ENCODE measurements around the gene FRMD7. TPM values are rescaled to one million over a fixed set of nuclear protein-coding genes. Genes with fewer than 3 reads are reported as not detected.
A peak's percentile ranks its signal among the peaks of the same experiment; 100 is the strongest.
"Not testable (repeated sequence)": the region's sequence is repeated elsewhere in the genome, so short reads cannot be mapped to it uniquely, and the experiment has no call there.

The FRMD7 gene
- polyA plus RNA-seq, 3 donors = 1.2 to 1.6 (median 1.4) TPM

GRCh38 chrX:132094164-132094563 is 33.7 kb downstream of the FRMD7 start:
- DNase-seq = no peak

DNA sequence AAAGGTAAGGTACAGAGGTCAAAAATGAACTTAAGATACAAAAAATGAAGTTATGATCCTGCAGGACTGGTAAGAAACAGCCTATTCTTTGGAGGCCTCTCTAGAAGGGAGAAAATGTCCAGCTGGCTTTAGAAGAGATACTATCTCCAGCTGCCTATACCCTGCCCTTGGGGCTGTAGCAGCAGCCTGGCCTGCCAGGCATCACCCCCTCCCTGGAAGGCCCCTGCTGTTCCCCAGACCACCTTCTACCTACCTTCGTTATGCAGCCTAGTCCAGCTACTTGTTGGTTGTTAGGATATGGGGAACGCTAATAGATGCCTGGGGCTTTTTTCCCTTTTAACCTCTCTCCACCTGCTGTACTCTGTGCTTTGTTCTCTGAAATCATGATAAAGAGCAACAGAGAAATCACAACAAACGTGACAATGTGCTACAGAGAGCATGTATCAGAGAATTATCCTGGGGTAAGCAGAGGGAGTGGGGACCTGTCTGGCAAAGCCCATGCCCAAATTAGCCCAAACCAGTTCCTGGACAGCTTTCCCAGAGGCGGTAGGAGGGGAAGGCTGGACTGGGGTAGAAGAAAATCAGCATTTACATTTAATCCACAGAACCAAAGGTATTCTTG is 34.5 kb downstream of the FRMD7 start:
- no peak for DNase-seq

DNA sequence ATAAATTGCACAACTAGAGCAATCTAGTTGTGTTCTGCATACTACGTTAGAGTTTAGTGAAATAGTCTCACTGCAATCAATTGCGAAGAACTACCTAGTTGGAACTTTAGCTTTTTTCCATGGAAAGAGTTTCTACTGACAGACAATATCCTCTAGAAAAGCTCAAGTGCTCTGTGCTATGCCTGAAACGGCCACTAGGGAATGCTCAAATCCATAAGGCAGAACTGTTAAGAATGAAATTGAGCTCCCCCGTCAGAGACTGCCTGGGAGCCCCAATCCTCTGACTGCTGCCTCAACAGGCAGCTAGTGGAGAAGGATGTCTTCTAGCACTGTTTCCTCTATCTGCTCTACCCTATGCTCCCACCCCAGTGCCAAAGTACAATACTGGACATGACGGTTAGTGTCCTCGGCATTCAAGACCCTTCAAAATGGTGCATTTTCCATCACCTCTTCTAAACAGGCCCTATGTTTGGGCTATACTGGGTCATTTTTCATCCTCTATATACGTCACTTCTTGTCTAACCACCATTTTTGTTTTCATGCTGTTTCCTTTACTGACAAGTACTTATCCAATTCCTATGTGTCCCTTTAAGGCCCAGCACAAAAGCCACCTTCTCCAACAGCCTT is 35.3 kb downstream of the FRMD7 start:
- DNase-seq = peak; percentile 53

- DNase-seq = no peak
Observed at GRCh38 chrX:132090403-132091159, 37.2 kb downstream of the FRMD7 start.

DNA sequence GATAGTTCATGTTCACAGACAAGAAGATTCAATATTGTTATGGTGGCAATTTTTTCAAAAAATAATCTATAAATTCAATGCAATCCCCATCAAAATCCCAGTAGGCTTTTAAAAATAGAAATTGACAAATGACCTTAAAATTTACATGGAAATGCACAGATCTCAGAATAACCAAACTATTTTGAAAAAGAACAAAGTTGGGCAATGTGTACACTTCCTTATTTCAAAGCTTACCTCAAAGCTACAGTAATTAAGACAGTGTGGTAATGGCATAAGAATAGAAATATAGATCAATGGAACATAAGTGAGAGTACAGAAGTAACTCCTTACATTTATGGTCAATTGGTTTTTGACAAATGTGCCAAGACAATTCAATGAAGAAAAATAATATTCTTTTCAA is 39.0 kb downstream of the FRMD7 start:
- no peak for DNase-seq

DNA sequence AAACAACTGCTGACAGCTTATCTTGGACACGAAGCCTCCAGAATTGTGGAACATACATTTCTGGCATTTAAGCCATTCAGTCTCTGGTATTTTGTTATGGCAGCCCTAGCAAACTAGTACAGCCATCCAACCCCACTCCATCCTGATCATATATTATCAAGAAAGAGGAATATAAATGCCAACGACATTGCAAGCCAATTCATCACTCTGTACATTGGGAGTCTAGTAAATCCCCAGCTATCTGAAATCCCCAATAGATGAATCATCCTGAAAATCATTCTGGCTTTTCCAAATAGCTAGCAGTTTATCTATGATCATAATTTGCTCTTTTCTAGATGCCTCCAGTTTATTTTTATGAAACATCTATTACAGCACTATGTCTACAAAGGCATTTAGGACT is 41.1 kb downstream of the FRMD7 start:
- no peak for DNase-seq

- DNase-seq = no peak
Observed at GRCh38 chrX:132085786-132086185, 42.0 kb downstream of the FRMD7 start.

GRCh38 chrX:132077912-132078311 is 49.9 kb downstream of the FRMD7 start:
- no peak for DNase-seq

DNA sequence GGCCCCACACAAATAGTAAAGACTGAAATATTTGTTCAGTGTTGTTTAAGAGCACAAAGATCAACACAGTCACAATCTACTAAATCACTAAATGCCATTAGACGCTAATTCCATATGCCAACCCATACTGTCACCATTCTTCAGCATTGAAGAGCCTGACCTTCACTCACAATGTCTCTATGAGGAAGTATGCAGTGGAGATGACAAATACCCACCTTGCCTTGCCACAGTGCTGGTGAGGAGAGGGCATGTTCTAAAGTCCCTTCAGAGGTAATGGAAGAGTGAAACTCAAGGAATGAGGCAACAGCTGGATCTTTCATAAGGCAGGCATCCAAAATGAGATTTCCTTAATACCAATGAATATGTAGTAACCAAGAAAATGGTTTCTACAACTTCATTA is 50.4 kb downstream of the FRMD7 start:
- no peak for DNase-seq

GRCh38 chrX:132071254-132071653 is 56.6 kb downstream of the FRMD7 start:
- DNase-seq = no peak

GRCh38 chrX:132068405-132068804 is 59.4 kb downstream of the FRMD7 start:
- no peak for DNase-seq

DNA sequence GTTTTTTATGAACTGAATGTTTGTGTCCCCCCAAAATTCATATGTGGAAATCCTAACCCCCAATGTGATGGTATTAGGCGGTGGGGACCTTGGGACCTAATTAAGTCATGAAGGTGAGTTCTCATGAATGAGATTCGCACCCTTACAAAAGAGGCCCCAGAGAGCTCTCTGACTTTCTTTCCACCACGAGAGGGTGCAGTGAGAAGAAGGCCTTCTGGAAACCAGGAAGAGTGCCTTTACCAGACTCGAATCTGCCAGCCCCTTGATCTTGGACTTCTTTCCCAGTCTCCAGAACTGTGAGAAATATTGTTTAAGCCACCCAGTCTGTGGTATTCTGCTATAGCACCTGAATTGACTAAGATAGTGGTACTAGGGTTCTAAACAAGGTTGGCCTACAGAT is 64.0 kb downstream of the FRMD7 start:
- DNase-seq = no peak

DNA sequence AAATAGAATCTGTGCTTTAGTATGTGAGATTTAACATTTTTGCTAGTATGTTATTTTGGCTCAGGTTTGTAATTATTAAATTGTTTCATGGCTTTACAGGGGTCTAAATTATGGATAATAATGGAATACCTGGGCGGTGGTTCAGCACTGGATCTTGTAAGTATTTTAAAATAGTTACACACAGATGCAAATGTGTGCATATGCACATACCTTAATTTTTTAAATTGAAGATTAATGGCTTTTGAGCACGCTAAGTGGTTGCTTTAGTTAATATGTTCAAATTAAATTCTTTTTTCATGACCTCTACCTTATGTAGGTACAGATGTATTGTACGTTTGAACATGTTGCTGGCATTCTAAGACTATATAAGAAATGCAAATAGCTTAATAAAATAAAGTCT is 64.5 kb downstream of the FRMD7 start:
- DNase-seq = no peak

DNA sequence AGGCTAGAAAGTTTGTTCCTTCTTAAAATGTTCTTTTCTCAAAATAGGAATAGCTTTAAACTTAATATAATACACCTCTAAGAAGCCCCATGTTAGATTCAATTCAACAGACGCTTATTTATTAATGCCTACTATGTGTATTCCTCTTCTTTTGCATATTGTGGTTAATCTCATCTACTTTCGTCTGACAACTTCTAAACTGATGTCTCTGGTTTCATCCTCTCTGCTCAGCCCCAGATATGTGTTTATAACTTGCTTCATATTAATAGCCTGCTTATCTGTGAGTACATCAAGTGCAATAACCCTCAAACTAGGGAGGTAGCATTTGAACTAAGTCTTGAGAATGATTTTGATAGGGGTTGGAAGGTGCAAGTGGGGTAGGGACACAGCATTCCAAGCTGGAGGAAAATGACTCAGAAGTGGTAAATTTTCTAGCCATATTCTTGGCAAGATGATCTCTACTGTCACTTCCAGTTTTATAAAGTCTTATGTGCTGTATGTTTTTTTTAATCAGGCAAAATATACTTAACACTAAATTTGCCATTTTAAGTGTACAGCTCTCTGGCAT is 67.8 kb downstream of the FRMD7 start:
- DNase-seq = no peak

DNA sequence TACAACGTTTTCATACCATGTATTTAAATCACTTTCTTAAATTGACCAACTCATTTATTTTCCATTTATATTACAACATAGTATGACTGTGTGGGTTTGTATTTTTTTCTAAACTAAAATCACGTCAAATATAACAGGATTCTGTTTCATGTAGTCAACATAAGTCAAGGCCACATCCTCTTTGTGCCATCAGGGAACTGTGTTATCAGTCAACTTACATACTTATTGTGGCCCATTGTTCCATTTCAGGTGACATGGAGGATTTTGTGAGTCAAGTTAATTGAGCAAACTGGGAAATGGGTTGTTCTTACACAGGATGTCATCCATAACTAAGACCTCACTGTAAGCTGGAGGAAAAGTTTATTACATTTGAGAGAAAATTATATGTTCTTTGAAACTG is 68.8 kb downstream of the FRMD7 start:
- DNase-seq = no peak

DNA sequence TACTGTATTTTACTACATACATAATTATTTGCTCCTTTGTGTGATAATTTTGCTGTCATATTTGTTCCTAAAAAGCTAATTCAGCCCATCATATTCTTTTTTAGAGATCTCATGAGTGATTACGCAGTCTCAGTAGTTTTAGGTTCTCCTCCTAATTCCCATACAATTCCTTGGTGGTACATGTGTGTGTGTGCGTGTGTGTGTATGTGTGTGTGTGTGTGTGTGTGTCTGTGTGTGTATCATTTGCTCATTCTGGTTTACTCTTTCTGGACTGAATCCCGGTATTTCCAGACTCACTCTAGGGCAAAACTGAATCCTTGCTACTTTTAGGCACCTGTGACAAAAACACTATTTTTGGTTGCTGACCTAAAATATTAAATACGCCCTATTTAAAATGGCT is 69.8 kb downstream of the FRMD7 start:
- no peak for DNase-seq

GRCh38 chrX:132051778-132052177 is 76.0 kb downstream of the FRMD7 start:
- not testable (repeated sequence) for DNase-seq

DNA sequence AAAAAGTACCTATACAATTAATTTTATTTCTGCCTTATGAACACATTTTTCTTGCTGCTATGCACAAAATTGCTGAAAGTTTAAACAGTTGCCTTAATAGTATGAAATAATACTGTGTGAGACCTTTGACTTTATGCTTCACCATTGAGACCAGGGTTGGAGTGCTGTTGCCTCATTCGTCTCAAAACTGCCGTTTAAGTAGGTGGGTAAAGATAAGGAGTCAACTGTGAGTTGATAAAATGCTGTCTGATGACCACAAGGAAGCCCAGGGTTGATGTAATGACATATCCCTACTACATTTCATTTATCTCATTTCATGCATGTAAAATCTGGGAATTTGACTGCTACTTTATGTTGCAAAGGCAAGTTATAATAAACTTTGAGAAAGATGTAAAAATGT is 81.3 kb downstream of the FRMD7 start:
- no peak for DNase-seq

DNA sequence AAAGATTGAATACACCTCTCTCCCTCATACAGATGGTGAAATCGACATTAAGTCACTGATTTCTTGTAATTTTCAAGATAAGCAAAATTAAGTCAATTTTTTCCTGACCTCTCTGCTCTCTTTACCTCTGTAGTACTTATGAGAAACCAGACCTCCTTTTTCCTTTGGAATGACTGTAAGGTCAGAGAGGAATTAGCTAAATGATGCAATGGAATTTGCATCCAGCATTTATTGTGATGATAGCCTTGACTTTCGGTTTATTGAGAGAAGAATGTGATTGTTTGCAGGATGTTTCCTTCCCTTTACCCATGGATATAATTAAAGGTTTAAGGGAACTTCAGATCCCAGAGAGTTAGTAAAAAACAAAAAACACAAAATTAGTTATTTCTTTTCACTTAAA is 82.4 kb downstream of the FRMD7 start:
- no peak for DNase-seq

DNA sequence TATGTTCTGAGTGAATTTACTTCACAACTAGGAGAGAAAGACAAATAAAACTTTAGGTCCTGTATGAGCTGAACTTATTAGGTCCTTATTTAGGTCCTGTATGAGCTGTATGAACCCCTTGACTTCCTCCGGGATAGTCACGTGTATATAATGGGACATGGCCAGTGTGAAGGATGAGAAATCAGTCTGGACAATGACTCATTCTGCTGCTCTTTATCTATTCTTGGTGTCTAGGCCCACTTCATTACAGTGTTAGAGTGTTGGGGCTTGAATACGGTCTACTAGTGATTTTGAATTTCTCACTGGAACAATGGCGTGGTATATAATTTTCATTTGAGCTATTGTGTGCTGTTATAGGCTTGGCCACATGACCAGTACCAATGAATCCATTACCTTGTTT is 82.9 kb downstream of the FRMD7 start:
- DNase-seq = no peak

DNA sequence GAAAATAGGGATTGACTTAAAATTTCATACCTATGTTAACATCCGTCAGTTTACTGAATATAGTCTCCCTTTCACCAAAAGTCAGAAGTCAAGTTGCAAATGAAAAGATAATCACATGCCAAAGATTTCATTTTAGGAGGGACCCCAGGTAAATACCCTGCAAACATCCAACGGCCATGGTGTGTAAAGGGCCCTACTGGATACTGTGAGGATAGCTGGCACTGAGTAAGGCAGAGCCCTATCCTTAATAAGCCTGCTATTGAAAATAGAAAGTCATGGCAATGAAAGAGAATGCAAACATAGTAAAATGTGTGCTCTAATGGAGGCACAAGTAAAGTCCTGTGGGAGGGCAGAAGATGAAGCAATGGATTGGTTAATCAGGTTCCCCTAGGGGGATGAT is 83.8 kb downstream of the FRMD7 start:
- no peak for DNase-seq

GRCh38 chrX:132041015-132041414 is 86.8 kb downstream of the FRMD7 start:
- no peak for DNase-seq

DNA sequence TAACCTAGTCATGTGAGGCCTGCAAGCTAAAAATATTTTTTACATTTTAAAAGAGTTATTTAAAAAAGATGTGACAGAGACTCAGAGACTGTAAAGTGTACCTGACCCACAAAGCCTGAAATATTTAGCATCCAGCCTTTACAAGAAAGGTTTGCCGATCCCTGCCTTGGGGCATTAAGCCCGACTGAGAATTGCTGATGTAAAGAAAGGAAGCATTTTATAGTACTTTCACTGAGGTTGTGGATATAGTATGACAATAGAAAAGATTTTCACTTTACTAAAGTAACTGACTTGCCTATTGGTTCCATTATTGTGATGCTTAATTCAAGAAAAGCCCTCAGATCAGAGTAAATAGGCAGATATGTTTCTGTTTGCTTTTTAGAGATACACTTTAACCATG is 87.8 kb downstream of the FRMD7 start:
- DNase-seq = no peak

Data from renal pelvis (tissue), 4 donors.